Measurements from ENCODE around the gene ASIC2. TPM values are rescaled to one million over a fixed set of nuclear protein-coding genes. Genes with fewer than 3 reads are reported as not detected.

Gene ASIC2
- total and polyA plus RNA-seq, 10 donors: not detected

GRCh38 chr17:33183487-33184026 lies 109.5 kb downstream of the ASIC2 start:
- Histone ChIP-seq H3K4me1 (no peaks in the 10 kb centered on the region), H3K27ac (no peak overlapping the region), H3K36me3 (no peaks in the 10 kb centered on the region), H3K4me3 (no peak overlapping the region), H3K27me3 (replicated peaks in 1 of 7) (peaks cover 0 to 50% (median 2%) of the 10 kb centered on the region in 7 donors), H3K9me3 (no peaks in the 10 kb centered on the region)
- WGBS, 5 donors: 69 to 84% (median 76%) methylated on average over 4 of the region's 4 CpGs
- intact Hi-C loops (cut with DNase I; ENCODE audit: low total_unique reads): no loop called here
- TF ChIP-seq POLR2AphosphoS5 (IDR thresholded peaks at IDR 0.05): no peak
- TF ChIP-seq CTCF (IDR thresholded peaks at IDR 0.05 in 8 of 11, conservative IDR thresholded peaks at IDR 0.05 in 3 of 11): no peak
- no peak for TF ChIP-seq POLR2A (IDR thresholded peaks at IDR 0.05)
- no peak for DNase-seq

- no peaks in the 10 kb centered on the region for H3K4me1 ChIP-seq
- no peaks in the 10 kb centered on the region for H3K36me3 ChIP-seq
- WGBS, 5 donors: 47 to 57% (median 52%) methylated on average over 4 of the region's 4 CpGs
- no peak overlapping the region for H3K27ac ChIP-seq
- no peaks in the 10 kb centered on the region for H3K9me3 ChIP-seq
- peaks cover 0 to 44% (median 0%) of the 10 kb centered on the region in 7 donors for H3K27me3 ChIP-seq (replicated peaks in 1 of 7)
- H3K4me3 ChIP-seq: no peak overlapping the region
- intact Hi-C loops (cut with DNase I; ENCODE audit: low total_unique reads): no loop called here
- no peak for TF ChIP-seq CTCF (IDR thresholded peaks at IDR 0.05 in 8 of 11, conservative IDR thresholded peaks at IDR 0.05 in 3 of 11)
- no peak for TF ChIP-seq POLR2A (IDR thresholded peaks at IDR 0.05)
- no peak for TF ChIP-seq POLR2AphosphoS5 (IDR thresholded peaks at IDR 0.05)
- no peak for DNase-seq
Measured at GRCh38 chr17:33179151-33179550, 113.9 kb downstream of the ASIC2 start.

GRCh38 chr17:33178681-33179080 lies 114.4 kb downstream of the ASIC2 start:
- Histone ChIP-seq H3K4me1 (no peaks in the 10 kb centered on the region), H3K9me3 (no peaks in the 10 kb centered on the region), H3K27me3 (replicated peaks in 1 of 7) (peaks cover 0 to 44% (median 0%) of the 10 kb centered on the region in 7 donors), H3K4me3 (no peak overlapping the region), H3K36me3 (no peaks in the 10 kb centered on the region), H3K27ac (no peak overlapping the region)
- intact Hi-C loops (cut with DNase I; ENCODE audit: low total_unique reads): no loop called here
- 66 to 80% (median 78%) methylated on average over 3 of the region's 3 CpGs for WGBS, 5 donors
- no peak for DNase-seq
- TF ChIP-seq POLR2A (IDR thresholded peaks at IDR 0.05) (no peak), POLR2AphosphoS5 (IDR thresholded peaks at IDR 0.05) (no peak), CTCF (IDR thresholded peaks at IDR 0.05 in 8 of 11, conservative IDR thresholded peaks at IDR 0.05 in 3 of 11) (no peak)

GRCh38 chr17:33175562-33175961 lies 117.5 kb downstream of the ASIC2 start:
- WGBS, 5 donors: 60 to 73% (median 69%) methylated on average over 8 of the region's 8 CpGs
- intact Hi-C loops (cut with DNase I; ENCODE audit: low total_unique reads): no loop called here

More at GRCh38 chr17:33175562-33175961, 117.5 kb downstream of the ASIC2 start:
- no peak overlapping the region for H3K27ac ChIP-seq
- no peak overlapping the region for H3K4me3 ChIP-seq
- no peaks in the 10 kb centered on the region for H3K36me3 ChIP-seq
- no peak for TF ChIP-seq POLR2AphosphoS5 (IDR thresholded peaks at IDR 0.05)
- TF ChIP-seq CTCF (IDR thresholded peaks at IDR 0.05 in 8 of 11, conservative IDR thresholded peaks at IDR 0.05 in 3 of 11): no peak
- no peak for TF ChIP-seq POLR2A (IDR thresholded peaks at IDR 0.05)
- DNase-seq: no peak
- no peaks in the 10 kb centered on the region for H3K4me1 ChIP-seq
- no peaks in the 10 kb centered on the region for H3K9me3 ChIP-seq
- H3K27me3 ChIP-seq (replicated peaks in 1 of 7): peaks cover 0 to 49% (median 0%) of the 10 kb centered on the region in 7 donors
